ENCODE results near the gene PTPRN2.

GRCh38 chr7:157764193-157764592, 823.4 kb downstream of the PTPRN2 start:
- TF ChIP-seq, protein P1, sequence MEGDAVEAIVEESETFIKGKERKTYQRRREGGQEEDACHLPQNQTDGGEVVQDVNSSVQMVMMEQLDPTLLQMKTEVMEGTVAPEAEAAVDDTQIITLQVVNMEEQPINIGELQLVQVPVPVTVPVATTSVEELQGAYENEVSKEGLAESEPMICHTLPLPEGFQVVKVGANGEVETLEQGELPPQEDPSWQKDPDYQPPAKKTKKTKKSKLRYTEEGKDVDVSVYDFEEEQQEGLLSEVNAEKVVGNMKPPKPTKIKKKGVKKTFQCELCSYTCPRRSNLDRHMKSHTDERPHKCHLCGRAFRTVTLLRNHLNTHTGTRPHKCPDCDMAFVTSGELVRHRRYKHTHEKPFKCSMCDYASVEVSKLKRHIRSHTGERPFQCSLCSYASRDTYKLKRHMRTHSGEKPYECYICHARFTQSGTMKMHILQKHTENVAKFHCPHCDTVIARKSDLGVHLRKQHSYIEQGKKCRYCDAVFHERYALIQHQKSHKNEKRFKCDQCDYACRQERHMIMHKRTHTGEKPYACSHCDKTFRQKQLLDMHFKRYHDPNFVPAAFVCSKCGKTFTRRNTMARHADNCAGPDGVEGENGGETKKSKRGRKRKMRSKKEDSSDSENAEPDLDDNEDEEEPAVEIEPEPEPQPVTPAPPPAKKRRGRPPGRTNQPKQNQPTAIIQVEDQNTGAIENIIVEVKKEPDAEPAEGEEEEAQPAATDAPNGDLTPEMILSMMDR (conservative IDR thresholded peaks at IDR 0.05), result no peak
- no peak for TF ChIP-seq EZH2 (IDR thresholded peaks at IDR 0.05; ENCODE audit: low read depth)

All from PC-9 (cell line).